NCI-H345 (cell line): ENCODE measurements around the gene SNAPC3.
A peak's percentile ranks its signal among the peaks of the same experiment; 100 is the strongest.
"Not testable (repeated sequence)": the region's sequence is repeated elsewhere in the genome, so short reads cannot be mapped to it uniquely, and the experiment has no call there.

Experiments used
- DNase-seq: peaks from one replicate; lab custom pipeline; 2025; lab: John Stamatoyannopoulos, UW

Gene SNAPC3

GRCh38 chr9:15422372-15423230, at the start of gene SNAPC3:
TSS of gene SNAPC3 (plus strand) at chr9:15422876. CDS start at chr9:15422880, 4 bp downstream.
- DNase-seq: peak; percentile 97

GRCh38 chr9:15373881-15374280, 48.8 kb upstream of the SNAPC3 start:
- DNase-seq: no peak

GRCh38 chr9:15374310-15374709, 48.4 kb upstream of the SNAPC3 start:
- DNase-seq: no peak

- no peak for DNase-seq
These were observed 47.9 kb upstream of the SNAPC3 start for GRCh38 chr9:15374825-15375224.

- no peak for DNase-seq
These were observed 44.8 kb upstream of the SNAPC3 start for GRCh38 chr9:15377625-15378540.

- DNase-seq: not testable (repeated sequence)
These were observed 43.4 kb upstream of the SNAPC3 start for GRCh38 chr9:15379317-15379716.

- DNase-seq: not testable (repeated sequence)
These were observed 42.8 kb upstream of the SNAPC3 start for GRCh38 chr9:15379888-15380287.

GRCh38 chr9:15381491-15381890, 41.2 kb upstream of the SNAPC3 start:
- DNase-seq: no peak

GRCh38 chr9:15386465-15386864, 36.2 kb upstream of the SNAPC3 start:
- no peak for DNase-seq

- no peak for DNase-seq
These were observed 33.5 kb upstream of the SNAPC3 start for GRCh38 chr9:15389173-15389572.

- DNase-seq: no peak
These were observed 33.0 kb upstream of the SNAPC3 start for GRCh38 chr9:15389631-15390030.

GRCh38 chr9:15390201-15390600, 32.5 kb upstream of the SNAPC3 start:
- no peak for DNase-seq

- DNase-seq: no peak
These were observed 30.3 kb upstream of the SNAPC3 start for GRCh38 chr9:15392363-15392762.

- no peak for DNase-seq
These were observed 22.3 kb upstream of the SNAPC3 start for GRCh38 chr9:15400281-15400941.

- DNase-seq: no peak
These were observed 21.4 kb upstream of the SNAPC3 start for GRCh38 chr9:15401266-15401665.

GRCh38 chr9:15403155-15403554, 19.5 kb upstream of the SNAPC3 start:
- no peak for DNase-seq

GRCh38 chr9:15404171-15404570, 18.5 kb upstream of the SNAPC3 start:
- no peak for DNase-seq

GRCh38 chr9:15416880-15417279, 5.8 kb upstream of the SNAPC3 start:
- peak; percentile 27 for DNase-seq

- no peak for DNase-seq
These were observed 5.0 kb upstream of the SNAPC3 start for GRCh38 chr9:15417626-15418025.

GRCh38 chr9:15420796-15421195, 1.9 kb upstream of the SNAPC3 start:
- DNase-seq: no peak

GRCh38 chr9:15421532-15421931, 1.1 kb upstream of the SNAPC3 start:
- no peak for DNase-seq

GRCh38 chr9:15421990-15422371, 695 bp upstream of the SNAPC3 start:
- peak; percentile 31 for DNase-seq
